GM19099 (cell line): ENCODE data around the gene JAKMIP1.

Experiments
- POLR2A ChIP-seq: IDR thresholded peaks from 3 replicates; pipeline ENCODE4 v1.6.1; 2011; ENCODE audit warnings: low read depth; ENCODE audit not compliant: insufficient read length; ENCODE audit errors: extremely low read depth

JAKMIP1 gene

DNA sequence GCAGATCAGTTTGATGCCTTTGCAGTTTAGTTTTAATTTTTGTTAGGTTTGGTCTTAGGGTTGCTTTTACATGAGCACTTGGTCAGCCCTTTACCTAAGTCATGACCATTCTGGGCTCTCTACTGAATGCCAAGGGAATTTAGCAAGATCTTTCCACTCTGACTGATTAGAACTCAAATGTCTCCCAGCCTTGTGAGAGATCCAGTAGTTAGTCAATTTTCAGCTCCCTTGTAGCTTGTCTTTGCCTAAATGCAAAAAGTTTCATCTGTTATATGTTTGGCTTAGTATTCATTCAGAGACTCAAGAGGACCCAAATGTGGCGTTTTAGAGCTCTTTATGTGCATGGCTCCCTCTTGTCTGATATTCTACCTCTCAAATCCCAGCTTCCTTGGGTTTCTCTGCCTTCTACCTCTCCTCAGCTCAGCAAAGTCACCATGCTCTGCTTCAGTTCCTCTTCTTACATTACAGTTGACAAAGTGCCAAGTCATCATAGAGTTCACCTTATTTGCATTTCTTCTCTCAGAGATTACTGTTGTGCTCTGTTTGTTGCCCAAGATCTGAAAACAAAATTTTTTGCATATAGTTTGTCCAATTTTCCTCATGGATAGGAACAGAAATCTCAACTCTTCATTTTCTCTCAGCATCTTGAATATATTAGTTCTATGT is 17.5 kb upstream of the JAKMIP1 start:
- no peak for TF ChIP-seq POLR2A

DNA sequence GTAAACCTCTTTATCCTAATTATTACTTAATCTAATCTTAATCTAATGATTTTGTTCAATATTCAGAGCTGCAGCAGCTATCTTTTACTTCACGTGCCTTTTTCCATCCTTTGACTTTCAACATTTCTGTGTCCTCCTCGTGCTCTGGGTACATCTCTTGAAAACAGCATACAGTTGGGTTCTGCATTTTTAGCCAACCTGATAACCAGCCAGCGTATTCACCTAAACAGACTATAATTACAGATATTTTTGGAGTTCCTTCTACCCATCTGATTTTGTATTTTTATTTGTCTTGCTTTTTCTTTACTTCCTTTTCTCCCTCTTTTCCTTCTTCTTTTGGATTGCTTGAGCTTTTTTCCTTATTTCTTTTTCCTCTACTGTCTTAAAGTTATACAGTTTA is 16.2 kb upstream of the JAKMIP1 start:
- TF ChIP-seq POLR2A, result no peak

DNA sequence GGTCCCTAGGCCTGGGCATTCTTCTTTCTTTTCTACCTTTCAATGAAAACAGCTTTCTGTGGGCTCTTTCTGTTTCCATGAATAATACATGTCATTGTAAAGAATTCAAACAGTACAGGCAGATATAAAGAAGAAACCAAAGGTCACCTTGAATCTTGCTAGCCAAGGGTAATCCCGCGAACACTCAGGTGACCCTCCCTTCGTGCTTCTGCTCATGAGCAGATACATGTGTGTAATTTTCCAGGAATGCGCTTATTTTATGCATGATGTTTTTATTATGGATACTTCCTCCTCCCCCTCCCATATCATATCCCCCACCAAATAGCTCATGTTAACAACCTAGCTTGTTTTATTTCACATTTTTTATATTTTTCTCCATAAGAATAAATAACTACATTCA is 9.6 kb upstream of the JAKMIP1 start:
- TF ChIP-seq POLR2A, result no peak

DNA sequence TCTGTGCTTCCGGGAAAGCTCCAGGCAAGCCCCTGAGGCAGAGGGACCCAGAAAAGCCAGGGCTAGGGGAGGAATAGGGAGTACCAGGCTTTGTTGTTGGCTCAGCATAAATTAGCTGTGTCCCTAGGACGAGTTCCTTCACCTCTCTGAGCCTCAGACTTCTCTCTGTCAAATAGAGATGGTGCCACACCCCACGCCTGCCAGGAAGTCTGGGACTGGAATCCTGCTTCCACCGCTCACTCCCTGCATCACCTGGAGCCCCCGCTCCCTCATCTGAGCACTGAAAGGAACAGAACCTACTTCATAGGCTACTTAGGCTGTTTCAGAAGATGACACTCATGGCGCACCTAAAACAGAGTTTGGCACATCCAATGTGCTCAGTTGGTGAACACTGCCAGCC is 8.1 kb upstream of the JAKMIP1 start:
- TF ChIP-seq POLR2A, result no peak

DNA sequence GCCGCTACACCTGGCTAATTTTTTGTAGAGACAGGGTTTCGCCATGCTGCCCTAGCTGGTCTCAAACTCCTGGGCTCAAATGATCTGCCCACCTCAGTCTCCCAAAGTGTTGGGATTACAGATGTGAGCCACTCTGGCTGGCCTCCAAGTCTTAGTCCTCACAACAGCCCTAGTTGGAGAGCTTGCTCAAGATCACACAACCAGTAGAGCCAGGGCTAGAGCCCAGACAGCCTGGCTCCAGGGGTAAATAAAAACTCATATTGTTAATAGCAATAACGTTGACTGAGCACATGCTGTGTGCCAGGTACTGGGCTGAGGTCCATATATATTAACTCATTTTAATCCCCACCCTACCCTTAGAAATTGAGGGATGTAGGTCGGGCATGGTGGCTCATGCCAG is 7.3 kb upstream of the JAKMIP1 start:
- no peak for TF ChIP-seq POLR2A

DNA sequence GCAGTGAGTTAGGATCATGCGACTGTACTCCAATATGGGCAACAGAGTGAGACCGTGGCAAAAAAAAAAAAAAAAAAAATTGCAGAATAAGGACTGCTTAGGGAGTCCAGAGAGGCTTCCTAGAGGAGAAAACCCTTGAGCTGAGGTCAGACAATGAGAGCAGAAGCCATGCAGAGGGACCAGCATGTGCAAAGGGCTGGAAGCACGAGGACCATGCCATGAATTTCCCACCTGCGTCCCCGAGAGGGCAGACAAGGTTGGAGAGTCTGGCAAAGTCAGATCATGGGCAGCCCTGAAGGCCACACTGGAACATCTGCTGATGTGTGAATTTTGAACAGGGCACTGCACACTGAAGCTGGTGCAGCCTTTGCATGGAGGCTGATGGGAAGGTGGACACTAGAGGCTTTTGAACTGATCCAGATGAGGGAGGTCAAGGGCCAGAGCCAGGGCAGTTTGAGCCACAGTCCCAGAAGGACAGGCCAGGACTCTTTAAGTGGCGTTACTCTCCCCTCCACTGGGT is 6.5 kb upstream of the JAKMIP1 start:
- TF ChIP-seq POLR2A, result no peak

DNA sequence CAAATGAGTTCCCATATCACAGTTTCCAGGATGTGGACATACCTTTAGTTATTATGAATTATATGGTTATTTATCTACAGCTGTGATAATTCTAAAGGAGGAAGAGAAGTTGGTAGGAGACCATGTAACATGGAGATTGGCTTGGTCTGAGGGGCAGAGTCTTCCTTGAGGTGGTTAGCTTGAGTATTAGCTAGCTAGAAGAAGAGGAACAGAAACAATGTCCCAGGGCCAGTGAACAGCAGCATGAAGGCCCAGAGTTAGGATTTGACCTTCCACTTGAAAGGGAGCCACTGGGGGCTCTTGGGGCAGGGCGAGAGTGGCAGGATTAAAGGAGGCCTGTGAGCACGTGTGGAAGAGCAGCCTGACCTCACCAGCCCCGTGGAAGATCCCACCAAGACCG is 5.6 kb upstream of the JAKMIP1 start:
- no peak for TF ChIP-seq POLR2A

DNA sequence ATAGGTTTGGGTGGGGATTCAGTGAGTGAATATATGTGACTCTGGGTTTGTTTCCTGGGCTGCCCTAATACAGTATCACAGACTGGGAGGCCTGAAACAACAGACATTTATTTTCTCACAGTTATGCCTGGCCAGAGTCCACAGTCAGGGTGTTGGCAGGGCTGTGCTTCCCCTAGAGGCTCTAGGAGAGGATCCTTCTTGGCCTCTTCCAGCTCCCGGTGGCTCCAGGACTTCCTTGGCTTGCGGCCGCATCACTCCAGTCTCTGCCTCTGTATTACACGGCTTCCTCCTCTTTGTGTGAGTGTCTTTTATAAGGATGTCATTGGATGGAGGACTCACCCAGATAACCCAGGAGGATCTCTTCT is 5.2 kb upstream of the JAKMIP1 start:
- no peak for TF ChIP-seq POLR2A

DNA sequence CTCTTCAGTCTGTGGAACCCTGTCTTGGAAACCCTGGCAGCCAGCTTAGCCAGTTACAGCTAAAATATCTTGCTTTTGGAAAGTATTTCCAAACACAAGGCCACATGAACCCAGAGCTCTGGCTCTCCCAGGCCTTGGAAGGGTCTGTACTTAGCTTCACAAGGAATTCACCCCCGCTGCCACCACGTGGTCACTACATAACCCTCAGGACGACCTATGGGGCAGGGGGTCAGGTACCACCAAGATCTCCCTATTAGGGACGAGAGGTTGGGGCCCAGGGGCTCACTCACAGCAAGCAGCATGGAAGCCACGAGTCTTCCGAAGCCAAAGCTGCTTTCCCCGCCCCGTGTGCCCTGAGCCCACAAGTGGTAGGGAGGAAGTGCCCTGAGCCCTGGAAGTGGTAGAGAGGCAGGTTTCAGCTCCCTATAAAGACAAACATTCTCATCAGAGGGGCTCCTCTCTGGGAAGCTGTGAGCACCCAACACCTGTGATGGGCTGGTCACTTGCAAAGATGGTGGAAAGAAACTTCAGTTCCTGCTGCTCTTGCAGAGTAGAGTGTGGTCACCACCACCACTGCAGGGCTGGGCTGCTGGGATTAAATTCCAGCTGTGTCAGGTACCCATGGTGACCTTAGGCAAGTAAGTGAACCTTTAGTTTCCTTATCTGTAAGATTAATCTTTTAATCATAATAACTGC is 4.7 kb upstream of the JAKMIP1 start:
- no peak for TF ChIP-seq POLR2A

DNA sequence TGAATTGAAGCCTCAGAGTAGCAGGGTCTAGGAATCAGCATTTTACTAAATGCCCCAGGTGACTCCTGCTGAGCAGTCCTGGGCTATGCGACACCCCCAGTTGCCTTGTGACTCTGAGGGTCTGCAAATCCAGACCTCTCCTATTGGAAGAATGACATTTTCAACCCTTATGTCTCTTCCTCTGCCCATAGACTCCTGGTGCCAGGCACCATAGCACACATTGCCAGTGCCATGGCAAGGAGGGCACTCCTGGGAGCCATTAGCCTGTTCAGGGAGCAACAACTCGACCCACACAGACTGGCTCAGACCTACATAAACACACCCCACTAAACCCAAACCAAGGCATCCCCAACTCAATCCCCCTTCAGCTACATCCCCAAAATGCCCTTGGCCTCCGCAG is 3.7 kb upstream of the JAKMIP1 start:
- no peak for TF ChIP-seq POLR2A

DNA sequence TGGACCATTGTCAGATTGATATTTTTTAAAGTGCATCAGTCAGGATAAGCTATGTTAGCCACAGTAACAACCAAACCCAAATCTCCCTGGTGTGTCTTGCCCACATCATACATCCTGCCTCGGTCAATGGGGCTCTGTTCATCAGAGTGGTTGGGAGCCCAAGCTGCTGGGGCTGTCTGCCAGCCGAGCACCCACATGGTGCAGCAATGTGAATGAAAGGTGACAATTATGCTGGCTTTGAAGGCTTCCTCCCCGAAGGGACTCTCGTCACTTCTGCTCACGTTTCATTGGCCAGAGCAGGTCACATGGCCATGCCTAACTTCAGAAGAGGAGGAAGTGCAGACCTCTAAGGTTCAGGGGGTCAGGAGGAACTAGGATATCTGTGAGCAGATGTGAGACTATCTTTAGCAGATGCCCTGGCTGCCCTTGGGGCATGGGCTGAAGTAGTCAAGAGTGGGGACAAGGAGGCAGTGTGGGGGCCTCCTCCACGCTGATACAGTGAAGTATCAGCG is 1.3 kb upstream of the JAKMIP1 start:
- no peak for TF ChIP-seq POLR2A

DNA sequence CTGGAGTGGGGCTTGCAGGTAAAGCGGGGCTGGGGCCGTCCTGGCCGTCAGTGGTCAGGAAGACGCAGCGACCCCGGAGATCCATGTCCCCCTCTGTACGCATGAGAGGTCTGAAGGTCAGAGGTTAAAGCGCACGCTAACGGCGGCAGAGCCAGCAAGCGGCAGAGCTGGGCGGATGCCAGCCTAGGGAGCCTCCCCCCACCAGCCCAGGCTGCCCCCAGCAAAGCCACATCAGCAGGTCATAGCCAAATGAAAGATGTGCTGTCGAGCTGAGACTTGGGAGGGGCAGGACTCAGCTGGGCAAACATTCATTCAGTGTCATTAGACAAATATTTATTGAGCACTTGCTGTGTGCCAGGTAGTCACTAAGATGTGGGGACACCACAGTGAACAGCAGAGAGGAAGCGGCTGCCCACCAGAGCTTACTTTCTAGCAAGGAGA is 593 bp upstream of the JAKMIP1 start:
- no peak for TF ChIP-seq POLR2A

DNA sequence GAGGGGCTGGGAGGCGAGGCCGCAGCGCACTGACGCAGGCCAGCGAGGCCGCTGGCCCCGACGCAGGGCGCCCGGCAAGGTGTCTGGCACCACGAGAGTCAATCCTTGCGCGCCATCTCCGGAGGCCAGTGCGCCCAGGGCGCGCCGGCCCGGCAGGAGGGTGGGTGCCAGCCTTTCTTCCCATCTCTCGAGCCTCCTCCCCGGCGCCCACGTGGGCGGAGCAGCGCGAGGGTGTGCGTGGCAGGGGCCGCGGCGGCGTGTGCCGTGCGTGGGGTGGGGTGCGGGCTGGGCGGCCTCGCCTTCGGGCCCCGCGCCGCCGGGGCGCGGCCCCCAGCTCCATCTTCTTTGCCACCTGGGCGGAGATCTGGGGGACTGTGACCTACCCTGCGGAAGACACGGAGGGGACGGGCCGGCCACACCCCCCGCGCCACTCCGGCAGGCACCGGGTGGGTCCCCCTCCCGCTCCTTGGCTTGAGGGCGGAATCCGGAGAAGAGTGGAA is 877 bp downstream of the JAKMIP1 start:
- TF ChIP-seq POLR2A, result no peak

DNA sequence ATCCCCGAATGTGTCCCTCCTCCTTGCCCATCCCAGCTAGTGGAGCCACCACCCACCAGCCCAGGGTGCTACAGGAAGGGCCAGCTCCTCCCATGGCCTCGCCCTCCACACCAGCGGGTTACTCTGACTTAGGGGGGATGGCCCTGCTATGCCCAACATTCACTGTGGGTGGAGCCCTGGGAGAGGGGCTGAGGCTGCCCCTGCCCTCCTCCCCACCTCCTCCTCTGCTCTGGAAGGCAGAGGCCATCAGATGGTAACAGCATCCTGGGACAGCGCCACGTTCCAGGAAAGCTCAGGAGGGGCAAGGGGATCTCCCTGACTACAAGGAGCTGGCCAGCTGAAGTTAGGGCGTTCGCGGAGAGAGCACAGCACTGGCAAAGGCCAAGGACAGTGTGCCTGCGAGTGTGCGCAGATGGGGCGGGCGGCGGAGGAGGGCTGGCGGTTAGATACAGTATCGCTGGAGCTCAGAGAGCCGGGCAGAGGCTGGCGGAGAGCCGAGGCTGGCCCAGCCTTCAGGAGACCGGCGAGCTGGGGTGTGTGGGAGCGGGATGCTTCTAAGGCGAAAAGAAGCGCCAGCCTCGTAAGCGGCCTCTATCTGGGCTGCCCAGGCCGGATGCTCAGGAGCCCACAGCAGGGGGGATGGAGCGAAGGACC is 1.5 kb downstream of the JAKMIP1 start:
- no peak for TF ChIP-seq POLR2A

DNA sequence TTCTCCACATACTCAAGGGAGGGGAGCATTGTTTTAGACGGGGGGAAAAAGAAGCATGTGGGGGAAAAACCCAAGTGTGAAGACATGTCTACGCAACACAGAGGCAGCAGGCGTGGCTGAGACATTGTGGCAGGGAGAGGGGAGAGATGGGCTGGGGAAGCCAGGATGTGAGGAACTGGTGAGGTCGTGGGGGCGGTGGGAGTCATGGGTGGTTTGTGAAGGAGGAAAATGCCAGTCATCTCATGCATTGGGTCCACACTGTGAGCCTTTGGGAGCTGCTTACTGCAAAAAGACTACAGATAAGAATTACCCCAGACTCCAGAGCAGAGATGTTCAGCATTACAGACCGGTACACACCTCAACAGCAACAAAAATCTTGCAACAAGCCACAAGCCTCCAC is 2.1 kb downstream of the JAKMIP1 start:
- TF ChIP-seq POLR2A, result no peak
